Measurements from ENCODE around the gene IL6ST.

DNA sequence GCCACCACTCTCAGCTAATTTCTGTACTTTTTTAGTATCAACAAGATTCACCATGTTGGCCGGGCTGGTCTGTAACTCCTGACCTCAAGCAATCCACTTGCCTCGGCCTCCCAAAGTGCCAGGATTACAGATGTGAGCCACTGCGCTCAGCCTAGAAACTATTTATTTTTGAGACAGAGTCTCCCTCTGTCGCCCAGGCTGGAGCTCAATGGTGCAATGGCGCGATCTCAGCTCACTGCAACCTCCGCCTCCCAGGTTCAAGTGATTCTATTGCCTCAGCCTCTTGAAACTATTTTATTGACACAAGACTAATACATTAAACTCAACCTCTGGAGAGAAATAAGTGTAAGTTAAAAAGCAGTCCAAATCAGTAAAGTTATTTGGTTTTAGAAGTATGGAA, 34.0 kb downstream of the IL6ST start:
- TF ChIP-seq POLR2AphosphoS5 (IDR thresholded peaks at IDR 0.05) (no peak), POLR2A (IDR thresholded peaks at IDR 0.05) (no peak)
- TF ChIP-seq, protein P1, sequence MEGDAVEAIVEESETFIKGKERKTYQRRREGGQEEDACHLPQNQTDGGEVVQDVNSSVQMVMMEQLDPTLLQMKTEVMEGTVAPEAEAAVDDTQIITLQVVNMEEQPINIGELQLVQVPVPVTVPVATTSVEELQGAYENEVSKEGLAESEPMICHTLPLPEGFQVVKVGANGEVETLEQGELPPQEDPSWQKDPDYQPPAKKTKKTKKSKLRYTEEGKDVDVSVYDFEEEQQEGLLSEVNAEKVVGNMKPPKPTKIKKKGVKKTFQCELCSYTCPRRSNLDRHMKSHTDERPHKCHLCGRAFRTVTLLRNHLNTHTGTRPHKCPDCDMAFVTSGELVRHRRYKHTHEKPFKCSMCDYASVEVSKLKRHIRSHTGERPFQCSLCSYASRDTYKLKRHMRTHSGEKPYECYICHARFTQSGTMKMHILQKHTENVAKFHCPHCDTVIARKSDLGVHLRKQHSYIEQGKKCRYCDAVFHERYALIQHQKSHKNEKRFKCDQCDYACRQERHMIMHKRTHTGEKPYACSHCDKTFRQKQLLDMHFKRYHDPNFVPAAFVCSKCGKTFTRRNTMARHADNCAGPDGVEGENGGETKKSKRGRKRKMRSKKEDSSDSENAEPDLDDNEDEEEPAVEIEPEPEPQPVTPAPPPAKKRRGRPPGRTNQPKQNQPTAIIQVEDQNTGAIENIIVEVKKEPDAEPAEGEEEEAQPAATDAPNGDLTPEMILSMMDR (IDR thresholded peaks at IDR 0.05): no peak

Measured in transverse colon (tissue), 4 donors.